HEK293 (cell line): ENCODE results near the gene BRD2.

Experiments used
- CTCF ChIA-PET: fragments of 350-600 bp; formaldehyde crosslinking; extraction: SDS; loops from one replicate; lab custom pipeline; 2021; ENCODE audit warnings: antibody characterized with exemption; lab: Yijun Ruan, JAX
- POLR2A ChIA-PET: fragments of 300-600 bp; formaldehyde crosslinking; extraction: SDS; loops from one replicate; lab custom pipeline; 2020; ENCODE audit warnings: antibody characterized with exemption, inconsistent platforms; lab: Yijun Ruan, JAX
- H3K27ac ChIP-seq: fragments of 200-500 bp; sonication (Bioruptor generic); 2 replicates; pipeline ENCODE4 v1.5.1; 2014; ENCODE audit warnings: low read depth, low read length, control low read depth, inconsistent platforms; ENCODE audit errors: extremely low read depth
- H3K36me3 ChIP-seq, 2 experiments: fragments of 200-500 bp in 1 of 2; sonication (Bioruptor generic) in 1 of 2; 1 replicate in 1 of 2; 2 replicates in 1 of 2; pipeline ENCODE4 v1.5.1; 2014 to 2017; ENCODE audit warnings: inconsistent platforms in 2 of 2, low read length in 2 of 2; ENCODE audit not compliant: control insufficient read depth in 2 of 2, insufficient read depth in 1 of 2
- H3K4me1 ChIP-seq: fragments of 200-500 bp; sonication (Bioruptor generic); 2 replicates; pipeline ENCODE4 v1.5.1; 2014; ENCODE audit warnings: mild to moderate bottlenecking, low read length, inconsistent platforms; ENCODE audit not compliant: control insufficient read depth, insufficient read depth
- H3K4me3 ChIP-seq: 2 replicates; pipeline ENCODE4 v1.5.1; 2011; ENCODE audit warnings: low read depth, mild to moderate bottlenecking, control low read depth, low read length, moderate library complexity
- H3K9me3 ChIP-seq: fragments of 200-500 bp; sonication (Bioruptor generic); 2 replicates; pipeline ENCODE4 v1.5.1; 2014; ENCODE audit warnings: low read depth, low read length, inconsistent platforms; ENCODE audit not compliant: control insufficient read depth, insufficient read depth
- GLI4 ChIP-seq: fragments of 450-650 bp; formaldehyde crosslinking; IDR thresholded peaks from 2 replicates; pipeline ENCODE4 v1.5.1; 2016; ENCODE audit warnings: missing biosample characterization, missing genetic modification characterization
- HOXD13 ChIP-seq: sonication (generic); formaldehyde crosslinking; IDR thresholded peaks from 2 replicates; pipeline ENCODE4 v1.8.0; 2022; ENCODE audit warnings: missing genetic modification reagents, borderline replicate concordance
- KLF1 ChIP-seq: fragments of 450-650 bp; formaldehyde crosslinking; IDR thresholded peaks from 2 replicates; pipeline ENCODE4 v1.5.1; 2016; ENCODE audit warnings: missing biosample characterization, missing genetic modification characterization
- PRDM1 ChIP-seq: fragments of 450-650 bp; formaldehyde crosslinking; IDR thresholded peaks from 2 replicates; pipeline ENCODE4; 2016; ENCODE audit warnings: missing biosample characterization, missing genetic modification characterization
- SCRT2 ChIP-seq: fragments of 450-650 bp; formaldehyde crosslinking; IDR thresholded peaks from 2 replicates; pipeline ENCODE4 v1.5.1; 2016; ENCODE audit warnings: missing biosample characterization, missing genetic modification characterization
- TCF7L2 ChIP-seq: IDR thresholded peaks from 2 replicates; pipeline ENCODE4 v1.6.1; 2011; ENCODE audit warnings: low read depth, mild to moderate bottlenecking, inconsistent platforms, low read length, moderate library complexity, borderline replicate concordance
- ZBTB20 ChIP-seq: fragments of 450-650 bp; formaldehyde crosslinking; IDR thresholded peaks from 2 replicates; pipeline ENCODE4 v1.5.1; 2016; ENCODE audit warnings: missing biosample characterization, missing genetic modification characterization
- ZNF132 ChIP-seq: fragments of 450-650 bp; formaldehyde crosslinking; IDR thresholded peaks from 2 replicates; pipeline ENCODE4 v1.5.1; 2017; ENCODE audit warnings: missing biosample characterization, missing genetic modification characterization, borderline replicate concordance
- ZNF18 ChIP-seq: fragments of 450-650 bp; formaldehyde crosslinking; IDR thresholded peaks from 2 replicates; pipeline ENCODE4 v1.5.1; 2016; ENCODE audit warnings: missing biosample characterization, missing genetic modification characterization
- ZNF274 ChIP-seq, 2 experiments: fragments of 200-500 bp in 1 of 2; fragments of 450-650 bp in 1 of 2; sonication (Bioruptor generic) in 1 of 2; formaldehyde crosslinking in 1 of 2; IDR thresholded peaks; 2 replicates each; pipeline versions ENCODE4 v1.5.1 to v1.6.1; 2014 to 2016; ENCODE audit warnings: borderline replicate concordance in 1 of 2, inconsistent platforms in 1 of 2, low read length in 1 of 2, missing biosample characterization in 1 of 2, missing genetic modification characterization in 1 of 2
- ZNF366 ChIP-seq: fragments of 450-650 bp; formaldehyde crosslinking; conservative IDR thresholded peaks from 2 replicates; pipeline ENCODE4 v1.5.1; 2016; ENCODE audit warnings: missing biosample characterization, missing genetic modification characterization
- ZNF48 ChIP-seq: fragments of 450-650 bp; formaldehyde crosslinking; IDR thresholded peaks from 2 replicates; pipeline ENCODE4 v1.5.1; 2016; ENCODE audit warnings: missing biosample characterization, missing genetic modification characterization
- ZNF513 ChIP-seq: fragments of 450-650 bp; IDR thresholded peaks from 2 replicates; pipeline ENCODE4 v1.5.1; 2018; ENCODE audit warnings: missing biosample characterization, missing genetic modification characterization
- ZNF548 ChIP-seq: fragments of 450-650 bp; formaldehyde crosslinking; IDR thresholded peaks from 2 replicates; pipeline ENCODE4 v1.5.1; 2016; ENCODE audit warnings: missing biosample characterization, missing genetic modification characterization
- ZNF664 ChIP-seq: fragments of 450-650 bp; formaldehyde crosslinking; IDR thresholded peaks from 2 replicates; pipeline ENCODE4 v1.5.1; 2016; ENCODE audit warnings: missing biosample characterization, missing genetic modification characterization
- ZNF670 ChIP-seq: fragments of 450-650 bp; formaldehyde crosslinking; IDR thresholded peaks from 2 replicates; pipeline ENCODE4 v1.5.1; 2016; ENCODE audit warnings: missing biosample characterization, missing genetic modification characterization, low read depth
- ZNF704 ChIP-seq: fragments of 450-650 bp; formaldehyde crosslinking; IDR thresholded peaks from 2 replicates; pipeline ENCODE4 v1.5.1; 2016; ENCODE audit warnings: missing biosample characterization, missing genetic modification characterization
- ZNF777 ChIP-seq: fragments of 450-650 bp; formaldehyde crosslinking; IDR thresholded peaks from 2 replicates; pipeline ENCODE4 v1.5.1; 2017; ENCODE audit warnings: missing biosample characterization, missing genetic modification characterization, borderline replicate concordance
- ZNF785 ChIP-seq: fragments of 450-650 bp; formaldehyde crosslinking; IDR thresholded peaks from 2 replicates; pipeline ENCODE4 v1.5.1; 2016; ENCODE audit warnings: missing biosample characterization, missing genetic modification characterization
- ZNF830 ChIP-seq: fragments of 450-650 bp; IDR thresholded peaks from 2 replicates; pipeline ENCODE4 v1.5.0; 2018; ENCODE audit warnings: missing biosample characterization, missing genetic modification characterization, low read depth, mild to moderate bottlenecking, moderate library complexity
- ZNF843 ChIP-seq: fragments of 450-650 bp; formaldehyde crosslinking; IDR thresholded peaks from 2 replicates; pipeline ENCODE4 v1.5.1; 2016; ENCODE audit warnings: missing biosample characterization, missing genetic modification characterization
- ZSCAN16 ChIP-seq: fragments of 450-650 bp; formaldehyde crosslinking; IDR thresholded peaks from 2 replicates; pipeline ENCODE4 v1.5.1; 2016; ENCODE audit warnings: missing biosample characterization, missing genetic modification characterization
- TF ChIP-seq, protein P1 (sequence below): fragments of 450-650 bp; formaldehyde crosslinking; IDR thresholded peaks from 2 replicates; pipeline ENCODE4 v1.5.1; 2016; ENCODE audit warnings: missing biosample characterization, missing genetic modification characterization
- TF ChIP-seq, protein P2 (sequence below): fragments of 450-650 bp; IDR thresholded peaks from 2 replicates; pipeline ENCODE4 v1.5.1; 2018; ENCODE audit warnings: missing biosample characterization, mild to moderate bottlenecking, missing genetic modification characterization
- TF ChIP-seq, protein P3 (sequence below): fragments of 450-650 bp; formaldehyde crosslinking; IDR thresholded peaks from 2 replicates; pipeline ENCODE4 v1.5.1; 2016; ENCODE audit warnings: missing biosample characterization, missing genetic modification characterization

BRD2 gene

DNA sequence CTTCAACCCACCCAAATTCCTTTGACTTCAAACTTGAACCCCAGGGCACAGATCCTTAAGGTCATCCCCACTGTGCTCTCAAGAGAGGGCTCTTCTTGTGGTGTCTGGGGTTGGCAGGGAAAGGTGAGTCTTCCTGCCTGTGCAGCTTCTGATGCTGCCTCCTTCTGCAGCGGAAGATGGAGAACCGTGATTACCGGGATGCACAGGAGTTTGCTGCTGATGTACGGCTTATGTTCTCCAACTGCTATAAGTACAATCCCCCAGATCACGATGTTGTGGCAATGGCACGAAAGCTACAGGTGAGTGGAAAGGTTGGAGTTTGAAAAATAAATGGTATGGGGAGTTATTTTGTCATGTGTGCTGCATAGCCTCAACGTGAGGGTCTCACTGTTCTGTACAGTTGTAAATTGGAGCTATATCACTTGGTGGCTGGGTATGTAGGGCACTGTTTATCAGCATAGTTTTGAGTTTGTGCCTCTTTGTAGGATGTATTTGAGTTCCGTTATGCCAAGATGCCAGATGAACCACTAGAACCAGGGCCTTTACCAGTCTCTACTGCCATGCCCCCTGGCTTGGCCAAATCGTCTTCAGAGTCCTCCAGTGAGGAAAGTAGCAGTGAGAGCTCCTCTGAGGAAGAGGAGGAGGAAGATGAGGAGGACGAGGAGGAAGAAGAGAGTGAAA, 9.0 kb downstream of the BRD2 start:
- ChIA-PET CTCF (interaction anchor here (0.7 to 18.0 kb wide), 6 partner anchors 9 to 92 kb away, joined by 3 to 344 read pairs (median 6); partner anchors contain the start of gene HLA-DMA), POLR2A (interaction anchor here (0.9 to 2.7 kb wide), 4 partner anchors 9 to 139 kb away, joined by 3 to 9 read pairs (median 6); partner anchors contain the start of genes BRD2 and TAP2)
- Histone ChIP-seq H3K9me3 (no peaks in the 10 kb centered on the region), H3K4me1 (peaks cover 33% of the 10 kb centered on the region), H3K4me3 (peak overlapping the region; percentile 10), H3K27ac (peak overlapping the region; percentile 39; the same call in 1 of the 2 replicates), H3K36me3 (peaks cover 78 to 93% of the 10 kb centered on the region in 2 experiments)
- TF ChIP-seq GLI4 (tag by site-specific recombination) (no peak), PRDM1 (peak; percentile 83), ZNF704 (tag by site-specific recombination) (no peak), ZNF18 (tag by site-specific recombination) (no peak), ZNF664 (tag by site-specific recombination) (no peak), TCF7L2 (no peak), ZNF274 (IDR thresholded peaks at IDR 0.05; ENCODE audit: low read length) (no peak), ZNF274 (tag by site-specific recombination; IDR thresholded peaks at IDR 0.05; ENCODE audit: borderline replicate concordance) (no peak), KLF1 (tag by site-specific recombination) (no peak), ZNF785 (tag by site-specific recombination) (no peak), ZBTB20 (tag by site-specific recombination) (no peak), ZNF513 (tag by site-specific recombination) (peak; percentile 99), ZNF843 (no peak), ZNF366 (tag by site-specific recombination) (no peak), SCRT2 (tag by site-specific recombination) (0 out of 2 replicates have a peak, but pooled peaks have one; percentile 36), ZNF548 (no peak), ZNF670 (no peak), ZNF48 (no peak), ZSCAN16 (tag by site-specific recombination) (no peak), ZNF830 (no peak), ZNF777 (no peak), HOXD13 (CRISPR knock-in tag) (no peak), ZNF132 (tag by site-specific recombination) (no peak)
- TF ChIP-seq, protein P1, sequence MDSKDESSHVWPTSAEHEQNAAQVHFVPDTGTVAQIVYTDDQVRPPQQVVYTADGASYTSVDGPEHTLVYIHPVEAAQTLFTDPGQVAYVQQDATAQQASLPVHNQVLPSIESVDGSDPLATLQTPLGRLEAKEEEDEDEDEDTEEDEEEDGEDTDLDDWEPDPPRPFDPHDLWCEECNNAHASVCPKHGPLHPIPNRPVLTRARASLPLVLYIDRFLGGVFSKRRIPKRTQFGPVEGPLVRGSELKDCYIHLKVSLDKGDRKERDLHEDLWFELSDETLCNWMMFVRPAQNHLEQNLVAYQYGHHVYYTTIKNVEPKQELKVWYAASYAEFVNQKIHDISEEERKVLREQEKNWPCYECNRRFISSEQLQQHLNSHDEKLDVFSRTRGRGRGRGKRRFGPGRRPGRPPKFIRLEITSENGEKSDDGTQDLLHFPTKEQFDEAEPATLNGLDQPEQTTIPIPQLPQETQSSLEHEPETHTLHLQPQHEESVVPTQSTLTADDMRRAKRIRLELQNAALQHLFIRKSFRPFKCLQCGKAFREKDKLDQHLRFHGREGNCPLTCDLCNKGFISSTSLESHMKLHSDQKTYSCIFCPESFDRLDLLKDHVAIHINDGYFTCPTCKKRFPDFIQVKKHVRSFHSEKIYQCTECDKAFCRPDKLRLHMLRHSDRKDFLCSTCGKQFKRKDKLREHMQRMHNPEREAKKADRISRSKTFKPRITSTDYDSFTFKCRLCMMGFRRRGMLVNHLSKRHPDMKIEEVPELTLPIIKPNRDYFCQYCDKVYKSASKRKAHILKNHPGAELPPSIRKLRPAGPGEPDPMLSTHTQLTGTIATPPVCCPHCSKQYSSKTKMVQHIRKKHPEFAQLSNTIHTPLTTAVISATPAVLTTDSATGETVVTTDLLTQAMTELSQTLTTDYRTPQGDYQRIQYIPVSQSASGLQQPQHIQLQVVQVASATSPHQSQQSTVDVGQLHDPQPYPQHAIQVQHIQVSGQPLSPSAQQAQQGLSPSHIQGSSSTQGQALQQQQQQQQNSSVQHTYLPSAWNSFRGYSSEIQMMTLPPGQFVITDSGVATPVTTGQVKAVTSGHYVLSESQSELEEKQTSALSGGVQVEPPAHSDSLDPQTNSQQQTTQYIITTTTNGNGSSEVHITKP: no peak
- TF ChIP-seq, protein P2, sequence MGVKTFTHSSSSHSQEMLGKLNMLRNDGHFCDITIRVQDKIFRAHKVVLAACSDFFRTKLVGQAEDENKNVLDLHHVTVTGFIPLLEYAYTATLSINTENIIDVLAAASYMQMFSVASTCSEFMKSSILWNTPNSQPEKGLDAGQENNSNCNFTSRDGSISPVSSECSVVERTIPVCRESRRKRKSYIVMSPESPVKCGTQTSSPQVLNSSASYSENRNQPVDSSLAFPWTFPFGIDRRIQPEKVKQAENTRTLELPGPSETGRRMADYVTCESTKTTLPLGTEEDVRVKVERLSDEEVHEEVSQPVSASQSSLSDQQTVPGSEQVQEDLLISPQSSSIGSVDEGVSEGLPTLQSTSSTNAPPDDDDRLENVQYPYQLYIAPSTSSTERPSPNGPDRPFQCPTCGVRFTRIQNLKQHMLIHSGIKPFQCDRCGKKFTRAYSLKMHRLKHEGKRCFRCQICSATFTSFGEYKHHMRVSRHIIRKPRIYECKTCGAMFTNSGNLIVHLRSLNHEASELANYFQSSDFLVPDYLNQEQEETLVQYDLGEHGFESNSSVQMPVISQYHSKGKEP (tag by site-specific recombination): no peak
- TF ChIP-seq, protein P3, sequence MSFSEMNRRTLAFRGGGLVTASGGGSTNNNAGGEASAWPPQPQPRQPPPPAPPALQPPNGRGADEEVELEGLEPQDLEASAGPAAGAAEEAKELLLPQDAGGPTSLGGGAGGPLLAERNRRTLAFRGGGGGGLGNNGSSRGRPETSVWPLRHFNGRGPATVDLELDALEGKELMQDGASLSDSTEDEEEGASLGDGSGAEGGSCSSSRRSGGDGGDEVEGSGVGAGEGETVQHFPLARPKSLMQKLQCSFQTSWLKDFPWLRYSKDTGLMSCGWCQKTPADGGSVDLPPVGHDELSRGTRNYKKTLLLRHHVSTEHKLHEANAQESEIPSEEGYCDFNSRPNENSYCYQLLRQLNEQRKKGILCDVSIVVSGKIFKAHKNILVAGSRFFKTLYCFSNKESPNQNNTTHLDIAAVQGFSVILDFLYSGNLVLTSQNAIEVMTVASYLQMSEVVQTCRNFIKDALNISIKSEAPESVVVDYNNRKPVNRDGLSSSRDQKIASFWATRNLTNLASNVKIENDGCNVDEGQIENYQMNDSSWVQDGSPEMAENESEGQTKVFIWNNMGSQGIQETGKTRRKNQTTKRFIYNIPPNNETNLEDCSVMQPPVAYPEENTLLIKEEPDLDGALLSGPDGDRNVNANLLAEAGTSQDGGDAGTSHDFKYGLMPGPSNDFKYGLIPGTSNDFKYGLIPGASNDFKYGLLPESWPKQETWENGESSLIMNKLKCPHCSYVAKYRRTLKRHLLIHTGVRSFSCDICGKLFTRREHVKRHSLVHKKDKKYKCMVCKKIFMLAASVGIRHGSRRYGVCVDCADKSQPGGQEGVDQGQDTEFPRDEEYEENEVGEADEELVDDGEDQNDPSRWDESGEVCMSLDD (tag by site-specific recombination): no peak
